ENCODE results near the gene TNPO2. TPM values are rescaled to one million over a fixed set of nuclear protein-coding genes. Genes with fewer than 3 reads are reported as not detected.

TNPO2 gene
- total RNA-seq, 1 donor from 2014 or later: 85.7 TPM

- H3K9me3 ChIP-seq: no peaks in the 10 kb centered on the region
- no peaks in the 10 kb centered on the region for H3K27me3 ChIP-seq
- H3K27ac ChIP-seq: peak overlapping the region; percentile 96
- H3K4me1 ChIP-seq: peaks cover 49% of the 10 kb centered on the region
- peak in 1 of 3 experiments; percentile 23 for TF ChIP-seq CTCF (IDR thresholded peaks at IDR 0.05)
- no peak for TF ChIP-seq POLR2A (IDR thresholded peaks at IDR 0.05)
- TF ChIP-seq POLR2AphosphoS5 (IDR thresholded peaks at IDR 0.05; ENCODE audit: insufficient read depth in 1 of 2, low read depth in 1 of 2): peak; percentile 76 to 95
- H3K36me3 ChIP-seq: peaks cover 0 to 18% of the 10 kb centered on the region in 2 donors
- intact Hi-C loops (cut with DNase I): loop anchor here (1.0 to 10.0 kb wide), 2 partner anchors 12 to 55 kb away; partner anchors contain the start of genes DHPS, ZNF490 and ZNF791
- no peak for DNase-seq (ENCODE audit: extremely low spot score in 2 of 2)
- H3K4me3 ChIP-seq: peak overlapping the region; percentile 77 to 83
Observed at GRCh38 chr19:12669270-12670158, 54.2 kb downstream of the TNPO2 start.

DNA sequence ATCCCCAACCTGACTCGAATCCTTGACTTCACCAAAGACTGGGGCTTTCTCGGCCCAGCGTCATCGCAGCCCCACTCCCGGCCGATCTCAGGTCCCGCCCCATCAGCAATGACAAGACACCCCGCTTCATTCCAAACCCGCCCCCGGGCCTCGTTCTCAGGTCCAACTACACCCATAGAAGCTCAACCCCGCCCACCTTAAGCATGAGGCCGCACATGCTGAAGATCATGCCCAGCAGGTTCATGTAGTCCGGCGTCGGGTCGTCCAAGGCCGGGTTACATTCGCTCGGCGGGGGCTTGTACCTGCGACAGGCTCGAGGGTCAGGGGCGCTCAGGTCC is 54.8 kb downstream of the TNPO2 start:
- Histone ChIP-seq H3K36me3 (peaks cover 0 to 14% of the 10 kb centered on the region in 2 donors), H3K9me3 (no peaks in the 10 kb centered on the region), H3K4me3 (peak overlapping the region; percentile 77 to 83), H3K4me1 (peaks cover 49% of the 10 kb centered on the region), H3K27me3 (no peaks in the 10 kb centered on the region), H3K27ac (peak overlapping the region; percentile 96)
- intact Hi-C loops (cut with DNase I): loop anchor here (1.0 to 10.0 kb wide), 2 partner anchors 12 to 54 kb away; partner anchors contain the start of genes DHPS, ZNF490 and ZNF791
- no peak for DNase-seq (ENCODE audit: extremely low spot score in 2 of 2)
- TF ChIP-seq POLR2A (IDR thresholded peaks at IDR 0.05) (no peak), CTCF (IDR thresholded peaks at IDR 0.05) (no peak), POLR2AphosphoS5 (IDR thresholded peaks at IDR 0.05; ENCODE audit: insufficient read depth in 1 of 2, low read depth in 1 of 2) (no peak)

GRCh38 chr19:12668346-12668745 is 55.4 kb downstream of the TNPO2 start:
- no peak for DNase-seq (ENCODE audit: extremely low spot score in 2 of 2)
- Histone ChIP-seq H3K27ac (peak overlapping the region; percentile 96), H3K27me3 (no peaks in the 10 kb centered on the region), H3K36me3 (peaks cover 0 to 15% of the 10 kb centered on the region in 2 donors), H3K4me1 (peaks cover 49% of the 10 kb centered on the region), H3K4me3 (peak overlapping the region; percentile 77 to 83), H3K9me3 (no peaks in the 10 kb centered on the region)
- intact Hi-C loops (cut with DNase I): loop anchor here (10.0 kb wide), 1 partner anchor 54 kb away; the partner anchor contains the start of genes ZNF490 and ZNF791
- no peak for TF ChIP-seq CTCF (IDR thresholded peaks at IDR 0.05)
- TF ChIP-seq POLR2AphosphoS5 (IDR thresholded peaks at IDR 0.05; ENCODE audit: insufficient read depth in 1 of 2, low read depth in 1 of 2): no peak
- no peak for TF ChIP-seq POLR2A (IDR thresholded peaks at IDR 0.05)

DNA sequence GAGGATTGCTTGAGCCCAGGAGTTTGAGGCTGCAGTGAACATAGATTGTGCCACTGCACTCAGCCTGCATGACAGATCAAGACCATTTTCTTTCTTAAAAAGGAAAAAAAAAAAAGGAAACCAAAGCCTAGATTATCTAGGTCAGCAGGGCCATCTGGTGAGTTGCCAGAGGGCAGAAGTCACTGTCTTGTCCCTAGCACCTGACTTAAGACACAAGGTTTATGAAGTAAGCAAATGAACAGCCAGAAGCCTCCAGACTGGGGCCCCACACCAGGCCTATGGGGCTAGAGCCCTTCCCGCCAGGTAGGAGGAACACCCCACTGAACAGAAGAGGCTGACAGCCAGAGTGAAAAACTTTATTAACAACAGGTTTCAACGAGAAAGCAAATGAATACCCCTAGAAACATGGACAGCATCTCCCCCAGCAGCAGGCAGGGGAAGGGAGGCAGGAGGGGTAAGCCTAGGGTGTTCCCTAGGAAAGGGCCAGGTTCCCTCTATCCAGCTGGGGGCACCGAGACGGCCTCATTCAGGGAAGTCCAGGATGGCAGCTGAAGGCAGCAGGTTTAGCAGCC is 55.9 kb downstream of the TNPO2 start:
- intact Hi-C loops (cut with DNase I): loop anchor here (10.0 kb wide), 1 partner anchor 53 kb away; the partner anchor contains the start of genes ZNF490 and ZNF791
- DNase-seq (ENCODE audit: extremely low spot score in 2 of 2): no peak
- Histone ChIP-seq H3K4me1 (peaks cover 49% of the 10 kb centered on the region), H3K4me3 (peak overlapping the region in 1 of 2 donors; percentile 77), H3K9me3 (no peaks in the 10 kb centered on the region), H3K27me3 (no peaks in the 10 kb centered on the region), H3K36me3 (peaks cover 0 to 18% of the 10 kb centered on the region in 2 donors), H3K27ac (no peak overlapping the region)
- TF ChIP-seq POLR2AphosphoS5 (IDR thresholded peaks at IDR 0.05; ENCODE audit: insufficient read depth in 1 of 2, low read depth in 1 of 2) (no peak), CTCF (IDR thresholded peaks at IDR 0.05) (no peak), POLR2A (IDR thresholded peaks at IDR 0.05) (no peak)
